SU-DHL-6 (cell line): Measurements from ENCODE around the gene CNPY3.
"Not testable (repeated sequence)": the region's sequence is repeated elsewhere in the genome, so short reads cannot be mapped to it uniquely, and the experiment has no call there.

Experiments
- H2AFZ ChIP-seq: fragments of 200-600 bp; sonication (generic); 2 replicates; pipeline ENCODE4 v1.6.1; 2014; ENCODE audit warnings: low read depth, mild to moderate bottlenecking, moderate library complexity, mixed read lengths, antibody characterized with exemption, low read length; ENCODE audit not compliant: severe bottlenecking
- H3F3A ChIP-seq: fragments of 200-600 bp; shearing (Covaris generic); 2 replicates; pipeline ENCODE4 v1.6.0; 2016; ENCODE audit warnings: antibody characterized with exemption, mild to moderate bottlenecking; ENCODE audit not compliant: insufficient read depth
- H3K27ac ChIP-seq: fragments of 200-600 bp; sonication (generic); 2 replicates; pipeline ENCODE4 v1.5.1; 2016; ENCODE audit warnings: low read depth, mild to moderate bottlenecking, low read length, moderate library complexity, mixed read lengths
- H3K27me3 ChIP-seq: fragments of 200-600 bp; sonication (generic), shearing (Covaris generic); 2 replicates; pipeline ENCODE4 v1.6.0; 2014; ENCODE audit warnings: mild to moderate bottlenecking, low read length
- H3K36me3 ChIP-seq: fragments of 200-600 bp; sonication (generic); 2 replicates; pipeline ENCODE4 v1.6.1; 2014; ENCODE audit warnings: mild to moderate bottlenecking, low read length, mixed read lengths
- H3K4me2 ChIP-seq: fragments of 300-600, 200-600 bp; shearing (Covaris generic), sonication (generic); 2 replicates; pipeline ENCODE4 v1.6.0; 2014; ENCODE audit warnings: low read length, low read depth, mild to moderate bottlenecking; ENCODE audit not compliant: poor library complexity, severe bottlenecking
- H3K4me3 ChIP-seq: fragments of 200-600 bp; sonication (generic); 2 replicates; pipeline ENCODE4 v1.5.1; 2014; ENCODE audit warnings: antibody characterized with exemption, low read length, mild to moderate bottlenecking, mixed read lengths; ENCODE audit not compliant: insufficient read depth, poor library complexity, severe bottlenecking
- H3K79me2 ChIP-seq: fragments of 200-600 bp; sonication (generic); 2 replicates; pipeline ENCODE4 v1.6.1; 2014; ENCODE audit warnings: mild to moderate bottlenecking, low read length, moderate library complexity; ENCODE audit not compliant: insufficient read depth
- H3K9ac ChIP-seq: fragments of 200-600 bp; sonication (generic); 2 replicates; pipeline ENCODE4 v1.7.0; 2014; ENCODE audit warnings: mild to moderate bottlenecking, low read length
- H3K9me2 ChIP-seq: fragments of 200-600 bp; sonication (generic); replicated peaks from 2 replicates; pipeline ENCODE4 v1.6.1; 2014; ENCODE audit warnings: low read length; ENCODE audit not compliant: insufficient read depth
- H3K9me3 ChIP-seq: fragments of 200-600 bp; sonication (generic); 2 replicates; pipeline ENCODE4 v1.6.1; 2014; ENCODE audit warnings: low read length, mixed read lengths; ENCODE audit not compliant: insufficient read depth
- H4K20me1 ChIP-seq: fragments of 200-600 bp; sonication (generic); 2 replicates; pipeline ENCODE4 v1.6.1; 2014; ENCODE audit warnings: low read depth, mild to moderate bottlenecking, antibody characterized with exemption, low read length, moderate library complexity, mixed read lengths
- CTCF ChIP-seq: fragments of 200-600 bp; sonication (generic); IDR thresholded peaks from one replicate; pipeline ENCODE4 v1.5.1; 2017; ENCODE audit warnings: antibody characterized with exemption, mild to moderate bottlenecking, low read length, moderate library complexity; ENCODE audit not compliant: insufficient read depth, poor library complexity, severe bottlenecking
- EZH2phosphoT487 ChIP-seq: fragments of 200-600 bp; sonication (generic), shearing (Covaris generic); conservative IDR thresholded peaks from 2 replicates; pipeline ENCODE4 v1.6.1; 2018; ENCODE audit warnings: mild to moderate bottlenecking, antibody characterized with exemption, low read length, moderate library complexity, mixed read lengths

CNPY3 gene

GRCh38 chr6:42889815-42890214 lies 39.5 kb upstream of the CNPY3 start:
- H3K4me3 ChIP-seq, result peak overlapping the region; percentile 65
- peaks cover 42% of the 10 kb centered on the region for H3F3A ChIP-seq
- no peaks in the 10 kb centered on the region for H3K79me2 ChIP-seq
- H4K20me1 ChIP-seq, result no peaks in the 10 kb centered on the region
- peak overlapping the region; percentile 77 for H3K4me2 ChIP-seq
- no peaks in the 10 kb centered on the region for H3K27me3 ChIP-seq
- H3K36me3 ChIP-seq, result peaks cover 8% of the 10 kb centered on the region; the same call in 1 of the 2 replicates
- TF ChIP-seq EZH2phosphoT487 (no peak), CTCF (no peak)
- no peak overlapping the region for H2AFZ ChIP-seq
- H3K9me3 ChIP-seq, result no peaks in the 10 kb centered on the region
- H3K9me2 ChIP-seq, result no peaks in the 10 kb centered on the region
- peak overlapping the region; percentile 80 for H3K27ac ChIP-seq
- H3K9ac ChIP-seq, result peak overlapping the region; percentile 81

GRCh38 chr6:42890311-42891198 lies 38.7 kb upstream of the CNPY3 start:
- Histone ChIP-seq H2AFZ (peak overlapping the region; percentile 72), H3K4me3 (peak overlapping the region; percentile 65), H3K27me3 (no peaks in the 10 kb centered on the region), H3K9me2 (no peaks in the 10 kb centered on the region), H3K9me3 (no peaks in the 10 kb centered on the region), H3K9ac (peak overlapping the region; percentile 81), H4K20me1 (no peaks in the 10 kb centered on the region), H3K4me2 (peak overlapping the region; percentile 77), H3F3A (peaks cover 43% of the 10 kb centered on the region), H3K27ac (peak overlapping the region; percentile 80), H3K79me2 (no peaks in the 10 kb centered on the region), H3K36me3 (peaks cover 5% of the 10 kb centered on the region; the same call in 1 of the 2 replicates)
- TF ChIP-seq CTCF, result no peak
- no peak for TF ChIP-seq EZH2phosphoT487

GRCh38 chr6:42891199-42891722 lies 38.0 kb upstream of the CNPY3 start:
- TF ChIP-seq EZH2phosphoT487 (no peak), CTCF (no peak)
- Histone ChIP-seq H3K4me2 (peak overlapping the region; percentile 77), H3K79me2 (no peaks in the 10 kb centered on the region), H3K27ac (peak overlapping the region; percentile 80), H4K20me1 (no peaks in the 10 kb centered on the region), H3K9ac (peak overlapping the region; percentile 81), H3K4me3 (peak overlapping the region; percentile 65), H2AFZ (peak overlapping the region; percentile 72), H3K27me3 (no peaks in the 10 kb centered on the region), H3K36me3 (no peaks in the 10 kb centered on the region), H3K9me3 (no peaks in the 10 kb centered on the region), H3K9me2 (no peaks in the 10 kb centered on the region), H3F3A (peaks cover 38% of the 10 kb centered on the region)

GRCh38 chr6:42894041-42894828 lies 35.0 kb upstream of the CNPY3 start:
- peak overlapping the region; percentile 63 for H3K4me2 ChIP-seq
- not testable (repeated sequence) for H3K36me3 ChIP-seq, H3K27me3 ChIP-seq, H4K20me1 ChIP-seq, H3K9me3 ChIP-seq, H3K9me2 ChIP-seq, H3K79me2 ChIP-seq
- peak overlapping the region; percentile 53 for H3K9ac ChIP-seq
- H2AFZ ChIP-seq, result peak overlapping the region; percentile 80
- peak overlapping the region; percentile 16 for H3K4me3 ChIP-seq
- H3K27ac ChIP-seq, result peak overlapping the region; percentile 89
- H3F3A ChIP-seq, result peaks cover 38% of the 10 kb centered on the region
